HCT116 (cell line): ENCODE results near the gene FLRT1. TPM values are rescaled to one million over a fixed set of nuclear protein-coding genes. Genes with fewer than 3 reads are reported as not detected.

ENCODE experiments used
- ATAC-seq: fragments of 200-7000 bp; cut with Tn5 transposase; 2 replicates; pipeline ENCODE4 v1.9.1; 2020; ENCODE audit warnings: mild to moderate bottlenecking, moderate library complexity
- BruUV-seq: library from RNA; stranded (reverse); fragments of 400-500 nt; replicated peaks from 2 replicates; lab custom pipeline; 2021; lab: Mats Ljungman, UMichigan
- CTCF ChIA-PET: fragments of 300-600 bp; sonication (Branson Sonifier 250); formaldehyde crosslinking; loops from one replicate; lab custom pipeline; 2021; ENCODE audit warnings: antibody characterized with exemption; lab: Charles Lee
- POLR2A ChIA-PET: fragments of 300-600, 350-600 bp; sonication (Branson Sonifier 250); formaldehyde crosslinking; loops from one replicate; lab custom pipeline; 2021; ENCODE audit warnings: antibody characterized with exemption; lab: Charles Lee
- RAD21 ChIA-PET, 2 experiments: fragments of 300-600 bp; sonication (Branson Sonifier 250); formaldehyde crosslinking; loops; one replicate each; lab custom pipeline; 2023; ENCODE audit warnings: low total read pairs in 2 of 2; ENCODE audit not compliant: uncharacterized antibody in 2 of 2, unreplicated experiment in 2 of 2, low non-redundant PET in 1 of 2; lab: Charles Lee
- DNase-seq: peaks from one replicate; pipeline ENCODE4 v3.0.0-alpha.2; 2010; ENCODE audit warnings: low read depth, low spot score
- H2AFZ ChIP-seq: fragments of 200-600 bp; shearing (Covaris generic), sonication (generic); 2 replicates; pipeline ENCODE4 v1.6.1; 2017; ENCODE audit warnings: low read depth, mixed run types, mixed read lengths, antibody characterized with exemption, low read length; ENCODE audit not compliant: poor library complexity, severe bottlenecking
- H3K27ac ChIP-seq: 2 replicates; pipeline ENCODE4 v1.5.1; 2012; ENCODE audit warnings: low read depth, low read length
- H3K27me3 ChIP-seq: fragments of 200-600 bp; sonication (generic); 2 replicates; pipeline ENCODE4 v1.6.1; 2016; ENCODE audit warnings: mixed run types, low read length, mixed read lengths; ENCODE audit not compliant: insufficient read depth
- H3K36me3 ChIP-seq, 2 experiments: fragments of 200-500 bp in 1 of 2; fragments of 200-600 bp in 1 of 2; sonication (Bioruptor generic) in 1 of 2; sonication (generic) in 1 of 2; 2 replicates each; pipeline versions ENCODE4 v1.5.1 to v1.6.1; 2014 to 2016; ENCODE audit warnings: low read length in 2 of 2, inconsistent platforms in 1 of 2, mixed read lengths in 1 of 2, mixed run types in 1 of 2; ENCODE audit not compliant: insufficient read depth in 2 of 2, control insufficient read depth in 1 of 2
- H3K4me1 ChIP-seq, 2 experiments: fragments of 200-600 bp in 1 of 2; sonication (generic) in 1 of 2; 2 replicates each; pipeline versions ENCODE4 v1.5.1 to v1.6.1; 2012 to 2017; ENCODE audit warnings: low read length in 2 of 2, inconsistent platforms in 1 of 2, mild to moderate bottlenecking in 1 of 2, mixed read lengths in 1 of 2, mixed run types in 1 of 2, moderate library complexity in 1 of 2; ENCODE audit not compliant: insufficient read depth in 2 of 2, control insufficient read depth in 1 of 2
- H3K4me2 ChIP-seq: fragments of 200-600 bp; sonication (generic); 2 replicates; pipeline ENCODE4 v1.6.1; 2017; ENCODE audit warnings: mixed run types, low read length, mixed read lengths
- H3K4me3 ChIP-seq, 2 experiments: fragments of 200-600 bp in 1 of 2; sonication (generic) in 1 of 2; replicated peaks in 1 of 2; 2 replicates each; pipeline ENCODE4 v1.5.1; 2011 to 2016; ENCODE audit warnings: low read length in 2 of 2, control low read depth in 1 of 2, low read depth in 1 of 2, mild to moderate bottlenecking in 1 of 2, mixed read lengths in 1 of 2, mixed run types in 1 of 2
- H3K79me2 ChIP-seq: fragments of 200-600 bp; sonication (generic); 2 replicates; pipeline ENCODE4 v1.6.1; 2017; ENCODE audit warnings: mild to moderate bottlenecking, mixed run types, low read length, moderate library complexity, mixed read lengths; ENCODE audit not compliant: insufficient read depth
- H3K9ac ChIP-seq: fragments of 200-600 bp; sonication (generic); 2 replicates; pipeline ENCODE4 v1.6.1; 2016; ENCODE audit warnings: low read length, mixed read lengths
- H3K9me2 ChIP-seq: fragments of 200-600 bp; sonication (generic), shearing (Covaris generic); 2 replicates; pipeline ENCODE4 v1.6.1; 2017; ENCODE audit warnings: mixed run types, mild to moderate bottlenecking, moderate library complexity; ENCODE audit not compliant: insufficient read depth
- H3K9me3 ChIP-seq, 2 experiments: fragments of 200-500 bp in 1 of 2; fragments of 200-600 bp in 1 of 2; sonication (Bioruptor generic) in 1 of 2; sonication (generic) in 1 of 2; 2 replicates each; pipeline ENCODE4 v1.6.1; 2014 to 2017; ENCODE audit warnings: low read length in 2 of 2, mixed read lengths in 2 of 2, inconsistent platforms in 1 of 2, low read depth in 1 of 2, mild to moderate bottlenecking in 1 of 2, mixed run types in 1 of 2, moderate library complexity in 1 of 2; ENCODE audit not compliant: control insufficient read depth in 1 of 2, insufficient read depth in 1 of 2
- H4K20me1 ChIP-seq: fragments of 200-600 bp; sonication (generic), shearing (Covaris generic); 2 replicates; pipeline ENCODE4 v1.6.1; 2017; ENCODE audit warnings: mixed run types, mild to moderate bottlenecking, moderate library complexity; ENCODE audit not compliant: insufficient read depth
- POLR2A ChIP-seq: IDR thresholded peaks from 2 replicates; pipeline ENCODE4 v1.7.0; 2011; ENCODE audit warnings: borderline replicate concordance; ENCODE audit not compliant: insufficient read depth, insufficient read length; ENCODE audit errors: extremely low read depth
- POLR2AphosphoS5 ChIP-seq: IDR thresholded peaks from 2 replicates; pipeline ENCODE4 v1.6.1; 2011; ENCODE audit warnings: mild to moderate bottlenecking, low read depth, low read length, moderate library complexity
- REST ChIP-seq: IDR thresholded peaks from 2 replicates; pipeline ENCODE4 v1.6.1; 2012; ENCODE audit warnings: low read depth
- SIN3A ChIP-seq: IDR thresholded peaks from 2 replicates; pipeline ENCODE4 v1.6.1; 2012; ENCODE audit warnings: low read depth
- ZFX ChIP-seq: fragments of 450-650 bp; IDR thresholded peaks from 2 replicates; pipeline ENCODE4 v1.6.1; 2017
- intact Hi-C: fragments of 100-400 bp; cut with micrococcal nuclease; formaldehyde crosslinking; loops from 2 replicates; pipeline ENCODE4 v1.10.0; 2022
- total RNA-seq: library from RNA; stranded (reverse); gene quantifications from one replicate; pipeline ENCODE4 v1.2.1, GENCODE V29; 2021; ENCODE audit not compliant: unreplicated experiment

FLRT1 gene
- total RNA-seq, 1 experiment from 2014 or later, result 0.15 TPM

DNA sequence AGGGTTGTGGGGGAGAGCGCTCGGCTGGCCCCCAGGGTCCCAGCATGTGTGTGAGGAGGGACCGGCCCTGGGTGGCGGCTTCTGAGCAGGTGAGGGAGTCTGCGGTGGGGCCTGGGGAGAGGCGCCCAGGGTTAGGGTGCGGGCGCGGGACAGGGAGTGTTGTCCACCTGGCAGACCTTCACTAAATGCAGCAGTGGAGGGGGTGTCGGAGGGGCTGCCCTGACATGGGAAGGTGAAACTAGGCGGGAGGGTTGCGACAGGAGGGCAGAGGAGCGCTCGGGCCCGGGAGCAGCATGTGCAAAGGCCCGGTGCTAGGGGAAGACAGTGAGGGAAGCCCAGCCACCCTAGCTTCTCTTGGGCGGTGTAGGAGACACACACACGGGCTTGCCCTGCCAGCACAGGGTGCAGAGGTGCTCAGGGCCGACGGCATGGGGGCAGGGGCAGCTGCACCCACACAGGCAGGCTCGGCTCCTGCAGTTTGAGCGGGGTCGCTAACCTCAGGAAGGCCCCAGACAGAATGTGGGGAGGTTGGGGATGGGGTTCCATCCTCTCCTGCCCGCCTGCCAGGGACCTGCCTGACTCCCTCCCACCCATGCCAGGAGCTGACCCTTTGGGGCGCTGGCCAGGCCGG lies 27.3 kb upstream of the FLRT1 start:
- ChIA-PET CTCF (interaction anchor here (1.1 to 1.4 kb wide), 3 partner anchors 9 to 145 kb away, joined by 3 to 5 read pairs (median 4); no protein-coding TSS in a partner anchor), RAD21 (interaction anchor here in 1 of 2 experiments (0.7 kb wide), 2 partner anchors 7 to 69 kb away, joined by 3 read pairs; partner anchors contain the start of gene NAA40), POLR2A (interaction anchor here (1.0 to 1.7 kb wide), 3 partner anchors 8 to 25 kb away, joined by 3 to 10 read pairs (median 6); no protein-coding TSS in a partner anchor)
- no TSS peak for BruUV-seq
- no peaks in the 10 kb centered on the region; a peak in 1 of 4 replicates for H3K36me3 ChIP-seq
- H4K20me1 ChIP-seq, result no peaks in the 10 kb centered on the region
- H3K9ac ChIP-seq, result peak overlapping the region; percentile 65
- intact Hi-C loops, result loop anchor here (10.0 kb wide), 1 partner anchor 136 kb away; no protein-coding TSS in a partner anchor
- H3K9me3 ChIP-seq, result peaks cover 0 to 9% of the 10 kb centered on the region in 2 experiments; a peak in 1 of 4 replicates
- peaks cover 18 to 37% of the 10 kb centered on the region in 2 experiments for H3K4me1 ChIP-seq
- no peak for TF ChIP-seq ZFX
- 0 out of 2 replicates have a peak, but pooled peaks cover 3% of the 10 kb centered on the region for H3K79me2 ChIP-seq
- H3K9me2 ChIP-seq, result no peaks in the 10 kb centered on the region
- H2AFZ ChIP-seq, result no peak overlapping the region
- H3K27me3 ChIP-seq, result no peaks in the 10 kb centered on the region
- peak overlapping the region; percentile 89 for H3K4me2 ChIP-seq
- peak overlapping the region; percentile 77 for H3K27ac ChIP-seq
- DNase-seq (no peak), ATAC-seq (no peak)
- peak overlapping the region; percentile 43 to 58 for H3K4me3 ChIP-seq

DNA sequence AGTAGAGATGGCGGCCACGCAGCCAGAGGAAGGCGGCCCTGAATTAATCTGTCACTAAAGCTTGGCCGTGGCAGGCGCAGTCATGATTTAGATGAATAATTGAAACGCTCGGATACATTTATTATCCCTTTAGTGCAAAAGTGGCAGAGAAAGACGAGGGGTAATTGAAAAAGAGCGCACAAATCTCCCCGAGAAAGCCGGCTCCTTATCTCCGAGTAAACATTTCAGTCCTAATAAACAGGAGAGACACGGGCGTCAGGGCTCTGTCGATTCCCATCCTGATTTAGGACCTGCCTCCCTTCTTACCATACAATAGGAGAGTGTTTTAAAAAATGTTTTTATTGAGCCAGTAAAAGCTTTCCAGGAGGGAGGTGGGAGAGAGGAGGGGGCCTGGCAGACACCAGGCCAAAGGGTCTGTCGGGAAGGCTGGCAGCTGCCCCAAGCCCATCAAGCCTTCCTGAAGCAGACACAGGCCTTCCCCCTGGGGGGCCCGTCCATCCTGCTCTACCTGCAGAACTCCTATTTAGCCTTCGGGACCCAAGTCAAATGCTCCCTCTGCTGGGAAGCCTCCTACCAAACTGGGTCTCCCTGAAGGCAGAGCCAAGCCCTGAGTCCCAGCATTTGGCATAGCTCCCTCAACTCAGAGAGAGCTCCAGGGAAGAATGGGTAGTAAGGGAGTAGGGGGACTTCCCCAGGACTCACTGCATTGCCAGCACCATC lies 26.7 kb upstream of the FLRT1 start:
- Histone ChIP-seq H3K4me2 (no peak overlapping the region), H4K20me1 (no peaks in the 10 kb centered on the region), H3K9me2 (no peaks in the 10 kb centered on the region)
- ChIA-PET POLR2A (no interaction called here), RAD21 (no interaction called here), CTCF (interaction anchor here (1.4 kb wide), 1 partner anchor 9 kb away, joined by 3 read pairs; no protein-coding TSS in a partner anchor)
- ATAC-seq, result no peak
- intact Hi-C loops, result loop anchor here (10.0 kb wide), 1 partner anchor 136 kb away; no protein-coding TSS in a partner anchor
- BruUV-seq, result no TSS peak
- TF ChIP-seq POLR2AphosphoS5 (no peak), REST (no peak), POLR2A (no peak), SIN3A (no peak), ZFX (no peak)
- TF ChIP-seq, all 23 proteins: peak for 0
- Histone ChIP-seq H3K9ac (no peak overlapping the region), H3K79me2 (0 out of 2 replicates have a peak, but pooled peaks cover 3% of the 10 kb centered on the region), H3K4me3 (no peak overlapping the region), H3K36me3 (no peaks in the 10 kb centered on the region; a peak in 1 of 4 replicates), H3K27ac (peak overlapping the region; percentile 77; the same call in 1 of the 2 replicates), H3K4me1 (peaks cover 18 to 37% of the 10 kb centered on the region in 2 experiments), H3K9me3 (peaks cover 0 to 9% of the 10 kb centered on the region in 2 experiments; a peak in 1 of 4 replicates), H2AFZ (no peak overlapping the region), H3K27me3 (no peaks in the 10 kb centered on the region)
- no peak for DNase-seq
